ENCODE data around the gene RIMBP2.

The RIMBP2 gene

DNA sequence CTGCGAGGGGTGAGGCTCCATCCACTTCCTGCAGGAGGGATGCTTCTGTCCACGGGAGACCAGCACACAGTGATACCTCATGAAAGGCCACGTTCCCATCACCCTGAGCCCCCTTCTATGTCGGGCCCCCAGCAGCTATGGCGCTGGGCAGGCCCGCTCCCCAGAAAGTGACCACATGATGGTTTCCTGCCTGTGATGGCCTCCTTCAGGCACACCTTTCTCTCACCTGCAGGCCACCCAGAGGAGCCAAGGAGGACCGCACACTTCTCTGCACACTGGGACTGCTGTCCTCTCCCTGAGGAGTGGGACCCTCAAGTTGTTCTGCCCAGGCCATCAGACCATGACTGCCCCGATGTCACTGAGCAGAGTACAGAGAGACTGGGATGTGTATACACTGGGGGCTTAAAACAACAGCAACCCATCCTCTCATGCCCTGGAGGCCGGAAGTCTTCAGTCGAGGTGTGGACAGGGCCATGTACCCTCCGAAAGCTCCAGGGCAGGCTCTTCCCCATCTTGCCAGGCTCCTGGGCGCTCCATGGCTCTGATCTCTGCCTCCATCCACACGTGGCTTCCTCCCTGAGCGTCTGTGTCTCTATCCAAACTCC lies 219.5 kb downstream of the RIMBP2 start:
- H3K4me3 ChIP-seq (ENCODE audit: control insufficient read depth, low read depth, low read length): no peak overlapping the region
- no peak for DNase-seq (ENCODE audit: low read depth)
- TF ChIP-seq, protein P1, sequence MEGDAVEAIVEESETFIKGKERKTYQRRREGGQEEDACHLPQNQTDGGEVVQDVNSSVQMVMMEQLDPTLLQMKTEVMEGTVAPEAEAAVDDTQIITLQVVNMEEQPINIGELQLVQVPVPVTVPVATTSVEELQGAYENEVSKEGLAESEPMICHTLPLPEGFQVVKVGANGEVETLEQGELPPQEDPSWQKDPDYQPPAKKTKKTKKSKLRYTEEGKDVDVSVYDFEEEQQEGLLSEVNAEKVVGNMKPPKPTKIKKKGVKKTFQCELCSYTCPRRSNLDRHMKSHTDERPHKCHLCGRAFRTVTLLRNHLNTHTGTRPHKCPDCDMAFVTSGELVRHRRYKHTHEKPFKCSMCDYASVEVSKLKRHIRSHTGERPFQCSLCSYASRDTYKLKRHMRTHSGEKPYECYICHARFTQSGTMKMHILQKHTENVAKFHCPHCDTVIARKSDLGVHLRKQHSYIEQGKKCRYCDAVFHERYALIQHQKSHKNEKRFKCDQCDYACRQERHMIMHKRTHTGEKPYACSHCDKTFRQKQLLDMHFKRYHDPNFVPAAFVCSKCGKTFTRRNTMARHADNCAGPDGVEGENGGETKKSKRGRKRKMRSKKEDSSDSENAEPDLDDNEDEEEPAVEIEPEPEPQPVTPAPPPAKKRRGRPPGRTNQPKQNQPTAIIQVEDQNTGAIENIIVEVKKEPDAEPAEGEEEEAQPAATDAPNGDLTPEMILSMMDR (IDR thresholded peaks at IDR 0.05; ENCODE audit: control insufficient read depth, insufficient read depth, low read depth, low read length, missing control alignments): no peak

DNA sequence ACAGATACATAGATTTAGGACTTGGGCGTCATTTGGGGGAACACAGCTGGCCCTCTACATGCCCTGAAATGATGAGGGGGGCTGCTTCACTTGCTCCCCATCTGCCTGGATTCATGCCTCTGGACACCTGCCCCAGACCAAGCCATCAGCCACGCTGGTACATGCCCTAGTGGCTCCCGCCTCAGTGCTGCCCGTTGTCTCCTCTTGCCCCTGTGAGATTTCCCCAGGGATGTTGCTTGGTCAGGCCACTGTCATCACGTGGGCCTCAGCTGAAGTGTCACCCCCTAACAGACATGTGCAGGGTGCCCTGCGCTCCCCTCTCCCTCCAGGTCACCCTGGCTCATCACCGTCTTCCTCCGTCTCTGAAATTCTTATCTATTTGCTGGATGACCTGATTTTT lies 220.9 kb downstream of the RIMBP2 start:
- TF ChIP-seq, protein P1 (IDR thresholded peaks at IDR 0.05; ENCODE audit: control insufficient read depth, insufficient read depth, low read depth, low read length, missing control alignments): no peak
- H3K4me3 ChIP-seq (ENCODE audit: control insufficient read depth, low read depth, low read length): no peak overlapping the region
- no peak for DNase-seq (ENCODE audit: low read depth)

DNA sequence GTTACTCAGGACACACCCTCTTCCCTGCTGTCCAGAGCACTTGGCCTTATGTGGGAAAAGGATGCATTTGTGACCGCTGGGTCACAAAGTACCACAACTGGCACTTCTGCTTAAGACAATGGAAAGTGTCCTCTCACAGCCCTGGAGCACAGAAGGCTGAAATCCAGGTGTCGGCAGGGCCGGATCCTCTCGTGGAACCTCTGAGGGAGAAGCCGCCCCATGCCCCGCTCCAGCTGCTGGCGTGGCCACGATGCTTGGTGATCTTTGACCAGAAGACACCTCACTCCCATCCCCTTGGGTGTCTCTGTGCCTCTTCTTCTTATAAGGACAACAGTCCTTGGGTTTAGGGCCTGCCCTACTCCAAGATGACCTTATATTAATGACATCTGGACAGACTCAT lies 221.4 kb downstream of the RIMBP2 start:
- TF ChIP-seq, protein P1 (IDR thresholded peaks at IDR 0.05; ENCODE audit: control insufficient read depth, insufficient read depth, low read depth, low read length, missing control alignments): no peak
- no peak overlapping the region for H3K4me3 ChIP-seq (ENCODE audit: control insufficient read depth, low read depth, low read length)
- no peak for DNase-seq (ENCODE audit: low read depth)

DNA sequence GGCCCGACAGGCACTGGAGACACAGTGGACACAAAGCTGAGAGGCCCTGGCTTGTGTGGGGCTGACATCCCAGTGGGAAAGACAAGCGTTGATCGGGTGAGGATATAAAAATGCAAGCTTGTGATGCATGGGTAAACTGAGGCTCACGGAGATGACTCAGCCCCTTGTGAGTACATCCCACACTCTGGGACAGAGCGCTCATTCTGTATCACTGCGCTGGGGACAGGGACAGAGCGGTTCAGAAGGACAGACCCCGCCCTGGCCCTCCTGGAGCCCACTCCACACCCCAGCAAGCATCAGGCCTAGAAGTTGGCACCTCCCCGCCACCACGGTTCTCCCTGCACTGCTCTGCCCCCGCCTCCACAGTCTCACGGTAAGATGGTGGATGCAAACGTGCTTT lies 222.1 kb downstream of the RIMBP2 start:
- no peak for DNase-seq (ENCODE audit: low read depth)
- no peak overlapping the region for H3K4me3 ChIP-seq (ENCODE audit: control insufficient read depth, low read depth, low read length)
- TF ChIP-seq, protein P1 (IDR thresholded peaks at IDR 0.05; ENCODE audit: control insufficient read depth, insufficient read depth, low read depth, low read length, missing control alignments): no peak

DNA sequence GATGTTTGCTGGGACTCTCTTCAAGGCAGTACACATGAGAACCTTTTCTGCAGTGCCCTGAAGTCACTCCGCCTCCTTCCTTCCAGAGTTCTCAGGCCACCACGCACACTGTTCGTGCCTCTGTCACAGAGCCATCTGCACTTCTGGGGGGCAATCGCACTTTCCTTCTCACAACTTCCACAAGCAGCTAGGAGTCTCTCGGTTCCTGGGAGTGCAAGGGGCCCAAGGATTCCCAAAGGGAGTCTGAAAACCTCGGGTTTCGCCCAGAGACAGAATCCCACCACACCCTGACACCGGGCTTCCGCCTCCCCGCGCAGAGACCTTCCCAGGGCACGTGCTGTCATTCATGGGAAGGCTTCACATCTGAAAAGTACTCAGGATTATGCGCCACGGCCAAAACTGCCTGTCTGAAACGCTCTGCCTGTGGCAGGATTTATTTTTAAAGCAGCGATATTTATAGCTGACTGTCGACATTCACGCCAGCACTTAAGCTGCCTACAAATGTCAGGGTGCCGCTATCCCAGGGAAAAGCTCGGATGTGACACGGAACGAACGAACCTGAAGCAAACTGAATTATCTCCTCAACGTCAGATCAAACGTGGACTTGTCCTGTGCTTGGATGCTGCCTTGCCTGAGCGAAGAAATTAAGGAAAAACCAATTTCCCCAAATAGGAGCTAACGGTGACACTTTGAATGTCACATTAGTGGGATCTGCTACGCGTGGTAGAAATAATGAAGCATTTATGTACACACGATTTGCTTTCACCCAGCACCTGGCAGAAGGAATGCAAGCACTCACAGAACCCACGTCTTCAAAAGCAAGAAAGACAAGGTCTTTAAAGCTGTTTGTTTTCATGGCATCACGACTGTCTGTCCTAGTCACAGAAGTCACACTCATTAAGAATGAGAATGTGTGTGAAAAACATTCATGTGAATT lies 224.4 kb downstream of the RIMBP2 start:
- no peak overlapping the region for H3K4me3 ChIP-seq (ENCODE audit: control insufficient read depth, low read depth, low read length)
- TF ChIP-seq, protein P1 (IDR thresholded peaks at IDR 0.05; ENCODE audit: control insufficient read depth, insufficient read depth, low read depth, low read length, missing control alignments): no peak
- no peak for DNase-seq (ENCODE audit: low read depth)

DNA sequence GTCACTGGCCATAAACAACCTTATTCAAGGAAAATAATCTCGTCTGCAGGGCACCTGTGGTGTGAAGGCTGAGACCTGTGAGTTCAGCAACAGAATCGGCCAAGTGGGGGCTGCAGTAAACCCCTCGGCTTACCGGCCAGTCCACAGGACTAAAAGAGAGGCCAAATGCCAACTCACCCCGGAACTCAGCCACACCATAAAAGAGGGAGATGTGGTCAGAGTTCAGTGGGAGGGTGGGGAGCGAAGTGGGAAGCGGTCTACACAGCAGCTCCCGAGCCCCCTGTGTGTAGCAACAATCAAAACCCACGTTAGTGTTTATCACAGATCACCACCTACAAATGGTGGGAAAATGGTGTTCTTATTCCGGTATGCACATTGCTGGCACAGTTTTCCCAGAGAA lies 225.4 kb downstream of the RIMBP2 start:
- TF ChIP-seq, protein P1 (IDR thresholded peaks at IDR 0.05; ENCODE audit: control insufficient read depth, insufficient read depth, low read depth, low read length, missing control alignments): no peak
- no peak overlapping the region for H3K4me3 ChIP-seq (ENCODE audit: control insufficient read depth, low read depth, low read length)
- DNase-seq (ENCODE audit: low read depth): no peak

All from AG09309 (cell line).